WTC11 (cell line): ENCODE data around the gene ZSCAN10. TPM values are rescaled to one million over a fixed set of nuclear protein-coding genes. Genes with fewer than 3 reads are reported as not detected.

Experiments
- ATAC-seq: fragments of 200-7000 bp; cut with Tn5 transposase; 2 replicates; pipeline ENCODE4 v1.10.0; 2021; ENCODE audit warnings: mild to moderate bottlenecking, moderate library complexity
- CTCF ChIA-PET: fragments of 300-600 bp; sonication (Branson Sonifier 250); formaldehyde crosslinking; loops from one replicate; lab custom pipeline; 2021; ENCODE audit warnings: antibody characterized with exemption; lab: Charles Lee
- POLR2A ChIA-PET: fragments of 350-600 bp; sonication (Branson Sonifier 250); formaldehyde crosslinking; loops from one replicate; lab custom pipeline; 2021; ENCODE audit warnings: antibody characterized with exemption; lab: Charles Lee
- DNase-seq: peaks from one replicate; pipeline ENCODE4 v3.0.0; 2021; ENCODE audit warnings: low spot score
- H3K27ac Mint-ChIP-seq: 2 replicates; pipeline ENCODE4 v1.8.0; 2021; ENCODE audit warnings: mixed read lengths
- H3K27me3 Mint-ChIP-seq: 2 replicates; pipeline ENCODE4 v1.8.0; 2021; ENCODE audit warnings: low read depth, mild to moderate bottlenecking, moderate library complexity, mixed read lengths
- H3K36me3 Mint-ChIP-seq: 2 replicates; pipeline ENCODE4 v1.8.0; 2021; ENCODE audit warnings: mixed read lengths
- H3K4me1 Mint-ChIP-seq: 2 replicates; pipeline ENCODE4 v1.8.0; 2022; ENCODE audit warnings: mixed read lengths
- H3K4me3 Mint-ChIP-seq: 2 replicates; pipeline ENCODE4 v1.8.0; 2021; ENCODE audit warnings: mild to moderate bottlenecking, moderate library complexity, mixed read lengths
- H3K9me3 Mint-ChIP-seq: 2 replicates; pipeline ENCODE4 v1.8.0; 2021; ENCODE audit warnings: mixed read lengths
- CBFB ChIP-seq: sonication (generic); formaldehyde crosslinking; IDR thresholded peaks from 2 replicates; pipeline ENCODE4 v1.8.1; 2022; ENCODE audit warnings: mild to moderate bottlenecking, low read depth, missing genetic modification reagents
- HMGA2 ChIP-seq: fragments of 250-450 bp; sonication (Bioruptor Pico); IDR thresholded peaks from 2 replicates; pipeline ENCODE4 v1.4.0; 2021; ENCODE audit warnings: mild to moderate bottlenecking, moderate library complexity
- IRF2 ChIP-seq: sonication (generic); formaldehyde crosslinking; IDR thresholded peaks from 2 replicates; pipeline ENCODE4 v1.8.0; 2022; ENCODE audit warnings: low read depth, missing genetic modification reagents, borderline replicate concordance
- KAT7 ChIP-seq: sonication (generic); formaldehyde crosslinking; IDR thresholded peaks from 2 replicates; pipeline ENCODE4 v1.8.1; 2023; ENCODE audit warnings: missing genetic modification reagents, mild to moderate bottlenecking, borderline replicate concordance
- NFYB ChIP-seq: sonication (generic); formaldehyde crosslinking; conservative IDR thresholded peaks from 2 replicates; pipeline ENCODE4 v1.8.0; 2022; ENCODE audit warnings: low read depth, missing genetic modification reagents
- RORB ChIP-seq: fragments of 250-450 bp; sonication (Bioruptor Pico); IDR thresholded peaks from 2 replicates; pipeline ENCODE4 v1.9.0; 2021; ENCODE audit warnings: mild to moderate bottlenecking
- SMAD3 ChIP-seq: sonication (generic); formaldehyde crosslinking; IDR thresholded peaks from 2 replicates; pipeline ENCODE4 v1.8.0; 2022; ENCODE audit warnings: missing genetic modification reagents, mild to moderate bottlenecking, borderline replicate concordance
- SP1 ChIP-seq: sonication (generic); formaldehyde crosslinking; conservative IDR thresholded peaks from 2 replicates; pipeline ENCODE4 v1.8.1; 2022; ENCODE audit warnings: missing genetic modification reagents
- TEAD4 ChIP-seq: sonication (generic); formaldehyde crosslinking; IDR thresholded peaks from 2 replicates; pipeline ENCODE4 v1.8.0; 2022; ENCODE audit warnings: mild to moderate bottlenecking, missing genetic modification reagents
- ZNF219 ChIP-seq: sonication (generic); formaldehyde crosslinking; IDR thresholded peaks from 2 replicates; pipeline ENCODE4 v1.8.0; 2023; ENCODE audit warnings: missing genetic modification reagents, mild to moderate bottlenecking, borderline replicate concordance
- ZNF232 ChIP-seq: sonication (generic); formaldehyde crosslinking; IDR thresholded peaks from 2 replicates; pipeline ENCODE4 v1.8.0; 2022; ENCODE audit warnings: mild to moderate bottlenecking, missing genetic modification reagents
- ZNF263 ChIP-seq: sonication (generic); formaldehyde crosslinking; IDR thresholded peaks from 2 replicates; pipeline ENCODE4 v1.8.1; 2022; ENCODE audit warnings: low read depth, mild to moderate bottlenecking, moderate library complexity, missing genetic modification reagents
- total RNA-seq: library from RNA; stranded (reverse); gene quantifications from 3 replicates; pipeline ENCODE4 v1.2.3, GENCODE V29; 2021
- TF ChIP-seq, protein P1 (sequence below): sonication (generic); formaldehyde crosslinking; IDR thresholded peaks from 2 replicates; pipeline ENCODE4 v1.8.1; 2022; ENCODE audit warnings: mild to moderate bottlenecking, moderate library complexity, missing genetic modification reagents
- TF ChIP-seq, protein P2 (sequence below): fragments of 250-450 bp; sonication (Bioruptor Pico); IDR thresholded peaks from 2 replicates; pipeline ENCODE4 v2.1.2; 2022; ENCODE audit warnings: mild to moderate bottlenecking, moderate library complexity
- TF ChIP-seq, protein P3 (sequence below): sonication (generic); formaldehyde crosslinking; IDR thresholded peaks from 2 replicates; pipeline ENCODE4 v1.8.0; 2022; ENCODE audit warnings: mild to moderate bottlenecking, missing genetic modification reagents
- TF ChIP-seq, protein P4 (sequence below): sonication (generic); formaldehyde crosslinking; IDR thresholded peaks from 2 replicates; pipeline ENCODE4 v1.8.1; 2023; ENCODE audit warnings: mild to moderate bottlenecking, missing genetic modification reagents, moderate library complexity
- TF ChIP-seq, protein P5 (sequence below): sonication (generic); formaldehyde crosslinking; IDR thresholded peaks from 2 replicates; pipeline ENCODE4 v1.8.1; 2023; ENCODE audit warnings: mild to moderate bottlenecking, missing genetic modification reagents
- TF ChIP-seq, protein P6 (sequence below): fragments of 200-600 bp; IDR thresholded peaks from 2 replicates; pipeline ENCODE4 v1.8.0; 2022; ENCODE audit warnings: antibody characterized with exemption
- TF ChIP-seq, protein P7 (sequence below): sonication (generic); formaldehyde crosslinking; IDR thresholded peaks from 2 replicates; pipeline ENCODE4 v1.8.0; 2022; ENCODE audit warnings: missing genetic modification reagents

Gene ZSCAN10
- total RNA-seq, 1 experiment from 2014 or later: 263 TPM

DNA sequence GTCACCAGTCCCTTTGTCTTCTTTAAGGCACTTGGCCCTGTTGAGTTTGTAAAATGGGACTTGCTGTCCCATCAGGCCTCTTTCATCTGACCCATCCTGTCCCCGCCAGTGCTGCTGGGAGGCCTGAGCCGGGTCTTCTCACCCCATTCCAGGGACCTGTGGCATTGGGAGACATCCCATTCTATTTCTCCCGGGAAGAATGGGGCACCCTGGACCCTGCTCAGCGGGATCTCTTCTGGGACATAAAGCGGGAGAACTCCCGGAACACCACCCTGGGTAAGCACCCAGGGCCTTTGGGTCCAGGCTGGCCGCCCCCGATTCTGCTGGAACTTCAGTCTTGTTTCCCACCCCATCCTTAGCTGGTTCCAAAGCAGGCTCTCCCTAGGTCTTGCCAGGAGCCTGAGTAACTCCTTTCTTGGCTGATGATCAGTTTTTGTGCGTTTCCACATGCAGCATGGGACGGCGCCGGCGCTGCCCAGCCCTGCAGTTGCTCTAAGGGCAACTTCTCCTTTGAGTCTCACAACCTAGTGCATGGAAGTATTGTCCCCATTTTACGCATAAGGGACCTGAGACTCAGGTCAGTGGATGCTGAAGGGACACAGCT, 39.8 kb upstream of the ZSCAN10 start (continued):
- TF ChIP-seq, protein P1, sequence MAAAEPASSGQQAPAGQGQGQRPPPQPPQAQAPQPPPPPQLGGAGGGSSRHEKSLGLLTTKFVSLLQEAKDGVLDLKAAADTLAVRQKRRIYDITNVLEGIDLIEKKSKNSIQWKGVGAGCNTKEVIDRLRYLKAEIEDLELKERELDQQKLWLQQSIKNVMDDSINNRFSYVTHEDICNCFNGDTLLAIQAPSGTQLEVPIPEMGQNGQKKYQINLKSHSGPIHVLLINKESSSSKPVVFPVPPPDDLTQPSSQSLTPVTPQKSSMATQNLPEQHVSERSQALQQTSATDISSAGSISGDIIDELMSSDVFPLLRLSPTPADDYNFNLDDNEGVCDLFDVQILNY (CRISPR knock-in tag): no peak
- TF ChIP-seq NFYB (CRISPR knock-in tag) (no peak), KAT7 (CRISPR knock-in tag) (no peak)

DNA sequence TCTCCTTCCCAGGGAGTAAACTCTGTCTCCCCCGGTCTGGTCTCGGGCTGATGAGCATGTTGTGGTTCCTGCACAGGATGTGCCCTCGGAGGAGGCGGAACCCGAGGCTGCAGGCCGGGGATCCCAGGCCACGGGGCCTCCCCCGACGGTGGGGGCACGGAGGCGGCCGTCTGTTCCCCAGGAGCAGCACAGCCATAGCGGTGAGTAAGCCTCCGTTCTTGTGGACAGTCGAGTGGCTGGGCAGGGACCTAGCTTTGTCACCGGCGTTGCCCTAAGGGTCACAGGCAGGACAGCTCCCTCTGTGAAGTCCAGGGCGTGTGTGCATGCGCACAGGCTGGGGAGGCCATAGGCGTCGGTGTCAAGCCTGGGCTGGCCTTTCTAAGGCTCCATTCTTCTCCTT, 39.2 kb upstream of the ZSCAN10 start:
- Mint-ChIP-seq H3K9me3 (no peaks in the 10 kb centered on the region), H3K27ac (no peak overlapping the region), H3K36me3 (peaks cover 7% of the 10 kb centered on the region; the same call in 1 of the 2 replicates), H3K4me1 (peaks cover 11% of the 10 kb centered on the region), H3K4me3 (no peak overlapping the region), H3K27me3 (no peaks in the 10 kb centered on the region)
- DNase-seq (no peak), ATAC-seq (no peak)
- ChIA-PET CTCF (interaction anchor here (1.0 to 1.2 kb wide), 2 partner anchors 9 to 12 kb away, joined by 3 to 4 read pairs; no protein-coding TSS in a partner anchor), POLR2A (no interaction called here)
- TF ChIP-seq, protein P2, sequence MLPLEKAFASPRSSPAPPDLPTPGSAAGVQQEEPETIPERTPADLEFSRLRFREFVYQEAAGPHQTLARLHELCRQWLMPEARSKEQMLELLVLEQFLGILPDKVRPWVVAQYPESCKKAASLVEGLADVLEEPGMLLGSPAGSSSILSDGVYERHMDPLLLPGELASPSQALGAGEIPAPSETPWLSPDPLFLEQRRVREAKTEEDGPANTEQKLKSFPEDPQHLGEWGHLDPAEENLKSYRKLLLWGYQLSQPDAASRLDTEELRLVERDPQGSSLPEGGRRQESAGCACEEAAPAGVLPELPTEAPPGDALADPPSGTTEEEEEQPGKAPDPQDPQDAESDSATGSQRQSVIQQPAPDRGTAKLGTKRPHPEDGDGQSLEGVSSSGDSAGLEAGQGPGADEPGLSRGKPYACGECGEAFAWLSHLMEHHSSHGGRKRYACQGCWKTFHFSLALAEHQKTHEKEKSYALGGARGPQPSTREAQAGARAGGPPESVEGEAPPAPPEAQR (CRISPR knock-in tag): no peak
- TF ChIP-seq HMGA2 (no peak), SP1 (no peak), SMAD3 (CRISPR knock-in tag) (no peak)

DNA sequence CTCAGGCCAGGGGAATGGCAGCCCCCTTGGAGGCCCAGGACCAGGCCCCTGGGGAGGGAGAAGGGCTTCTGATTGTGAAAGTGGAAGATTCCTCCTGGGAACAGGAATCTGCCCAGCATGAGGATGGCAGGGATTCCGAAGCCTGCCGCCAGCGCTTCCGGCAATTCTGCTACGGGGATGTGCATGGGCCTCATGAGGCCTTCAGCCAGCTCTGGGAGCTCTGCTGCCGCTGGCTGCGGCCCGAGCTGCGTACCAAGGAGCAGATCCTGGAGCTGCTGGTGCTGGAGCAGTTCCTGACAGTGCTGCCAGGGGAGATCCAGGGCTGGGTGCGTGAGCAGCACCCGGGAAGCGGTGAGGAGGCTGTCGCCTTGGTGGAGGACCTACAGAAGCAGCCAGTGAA, 38.2 kb upstream of the ZSCAN10 start:
- Mint-ChIP-seq H3K4me1 (peaks cover 16% of the 10 kb centered on the region), H3K36me3 (peaks cover 4% of the 10 kb centered on the region; the same call in 1 of the 2 replicates), H3K27ac (no peak overlapping the region), H3K27me3 (no peaks in the 10 kb centered on the region), H3K4me3 (no peak overlapping the region), H3K9me3 (no peaks in the 10 kb centered on the region)
- no peak for TF ChIP-seq IRF2 (CRISPR knock-in tag)
- TF ChIP-seq, protein P3, sequence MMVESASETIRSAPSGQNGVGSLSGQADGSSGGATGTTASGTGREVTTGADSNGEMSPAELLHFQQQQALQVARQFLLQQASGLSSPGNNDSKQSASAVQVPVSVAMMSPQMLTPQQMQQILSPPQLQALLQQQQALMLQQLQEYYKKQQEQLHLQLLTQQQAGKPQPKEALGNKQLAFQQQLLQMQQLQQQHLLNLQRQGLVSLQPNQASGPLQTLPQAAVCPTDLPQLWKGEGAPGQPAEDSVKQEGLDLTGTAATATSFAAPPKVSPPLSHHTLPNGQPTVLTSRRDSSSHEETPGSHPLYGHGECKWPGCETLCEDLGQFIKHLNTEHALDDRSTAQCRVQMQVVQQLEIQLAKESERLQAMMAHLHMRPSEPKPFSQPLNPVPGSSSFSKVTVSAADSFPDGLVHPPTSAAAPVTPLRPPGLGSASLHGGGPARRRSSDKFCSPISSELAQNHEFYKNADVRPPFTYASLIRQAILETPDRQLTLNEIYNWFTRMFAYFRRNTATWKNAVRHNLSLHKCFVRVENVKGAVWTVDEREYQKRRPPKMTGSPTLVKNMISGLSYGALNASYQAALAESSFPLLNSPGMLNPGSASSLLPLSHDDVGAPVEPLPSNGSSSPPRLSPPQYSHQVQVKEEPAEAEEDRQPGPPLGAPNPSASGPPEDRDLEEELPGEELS (CRISPR knock-in tag): no peak
- TF ChIP-seq ZNF219 (CRISPR knock-in tag): no peak
- TF ChIP-seq ZNF263 (CRISPR knock-in tag): no peak
- TF ChIP-seq, protein P4, sequence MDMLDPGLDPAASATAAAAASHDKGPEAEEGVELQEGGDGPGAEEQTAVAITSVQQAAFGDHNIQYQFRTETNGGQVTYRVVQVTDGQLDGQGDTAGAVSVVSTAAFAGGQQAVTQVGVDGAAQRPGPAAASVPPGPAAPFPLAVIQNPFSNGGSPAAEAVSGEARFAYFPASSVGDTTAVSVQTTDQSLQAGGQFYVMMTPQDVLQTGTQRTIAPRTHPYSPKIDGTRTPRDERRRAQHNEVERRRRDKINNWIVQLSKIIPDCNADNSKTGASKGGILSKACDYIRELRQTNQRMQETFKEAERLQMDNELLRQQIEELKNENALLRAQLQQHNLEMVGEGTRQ (CRISPR knock-in tag): no peak
- TF ChIP-seq, protein P5, sequence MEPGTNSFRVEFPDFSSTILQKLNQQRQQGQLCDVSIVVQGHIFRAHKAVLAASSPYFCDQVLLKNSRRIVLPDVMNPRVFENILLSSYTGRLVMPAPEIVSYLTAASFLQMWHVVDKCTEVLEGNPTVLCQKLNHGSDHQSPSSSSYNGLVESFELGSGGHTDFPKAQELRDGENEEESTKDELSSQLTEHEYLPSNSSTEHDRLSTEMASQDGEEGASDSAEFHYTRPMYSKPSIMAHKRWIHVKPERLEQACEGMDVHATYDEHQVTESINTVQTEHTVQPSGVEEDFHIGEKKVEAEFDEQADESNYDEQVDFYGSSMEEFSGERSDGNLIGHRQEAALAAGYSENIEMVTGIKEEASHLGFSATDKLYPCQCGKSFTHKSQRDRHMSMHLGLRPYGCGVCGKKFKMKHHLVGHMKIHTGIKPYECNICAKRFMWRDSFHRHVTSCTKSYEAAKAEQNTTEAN: no peak
- no peak for TF ChIP-seq RORB (CRISPR knock-in tag)
- TF ChIP-seq CBFB (CRISPR knock-in tag): no peak
- TF ChIP-seq ZNF232: no peak
- TF ChIP-seq TEAD4 (CRISPR knock-in tag): no peak
- TF ChIP-seq, protein P6, sequence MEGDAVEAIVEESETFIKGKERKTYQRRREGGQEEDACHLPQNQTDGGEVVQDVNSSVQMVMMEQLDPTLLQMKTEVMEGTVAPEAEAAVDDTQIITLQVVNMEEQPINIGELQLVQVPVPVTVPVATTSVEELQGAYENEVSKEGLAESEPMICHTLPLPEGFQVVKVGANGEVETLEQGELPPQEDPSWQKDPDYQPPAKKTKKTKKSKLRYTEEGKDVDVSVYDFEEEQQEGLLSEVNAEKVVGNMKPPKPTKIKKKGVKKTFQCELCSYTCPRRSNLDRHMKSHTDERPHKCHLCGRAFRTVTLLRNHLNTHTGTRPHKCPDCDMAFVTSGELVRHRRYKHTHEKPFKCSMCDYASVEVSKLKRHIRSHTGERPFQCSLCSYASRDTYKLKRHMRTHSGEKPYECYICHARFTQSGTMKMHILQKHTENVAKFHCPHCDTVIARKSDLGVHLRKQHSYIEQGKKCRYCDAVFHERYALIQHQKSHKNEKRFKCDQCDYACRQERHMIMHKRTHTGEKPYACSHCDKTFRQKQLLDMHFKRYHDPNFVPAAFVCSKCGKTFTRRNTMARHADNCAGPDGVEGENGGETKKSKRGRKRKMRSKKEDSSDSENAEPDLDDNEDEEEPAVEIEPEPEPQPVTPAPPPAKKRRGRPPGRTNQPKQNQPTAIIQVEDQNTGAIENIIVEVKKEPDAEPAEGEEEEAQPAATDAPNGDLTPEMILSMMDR: no peak
- TF ChIP-seq, protein P1 (CRISPR knock-in tag): no peak
- TF ChIP-seq, protein P7, sequence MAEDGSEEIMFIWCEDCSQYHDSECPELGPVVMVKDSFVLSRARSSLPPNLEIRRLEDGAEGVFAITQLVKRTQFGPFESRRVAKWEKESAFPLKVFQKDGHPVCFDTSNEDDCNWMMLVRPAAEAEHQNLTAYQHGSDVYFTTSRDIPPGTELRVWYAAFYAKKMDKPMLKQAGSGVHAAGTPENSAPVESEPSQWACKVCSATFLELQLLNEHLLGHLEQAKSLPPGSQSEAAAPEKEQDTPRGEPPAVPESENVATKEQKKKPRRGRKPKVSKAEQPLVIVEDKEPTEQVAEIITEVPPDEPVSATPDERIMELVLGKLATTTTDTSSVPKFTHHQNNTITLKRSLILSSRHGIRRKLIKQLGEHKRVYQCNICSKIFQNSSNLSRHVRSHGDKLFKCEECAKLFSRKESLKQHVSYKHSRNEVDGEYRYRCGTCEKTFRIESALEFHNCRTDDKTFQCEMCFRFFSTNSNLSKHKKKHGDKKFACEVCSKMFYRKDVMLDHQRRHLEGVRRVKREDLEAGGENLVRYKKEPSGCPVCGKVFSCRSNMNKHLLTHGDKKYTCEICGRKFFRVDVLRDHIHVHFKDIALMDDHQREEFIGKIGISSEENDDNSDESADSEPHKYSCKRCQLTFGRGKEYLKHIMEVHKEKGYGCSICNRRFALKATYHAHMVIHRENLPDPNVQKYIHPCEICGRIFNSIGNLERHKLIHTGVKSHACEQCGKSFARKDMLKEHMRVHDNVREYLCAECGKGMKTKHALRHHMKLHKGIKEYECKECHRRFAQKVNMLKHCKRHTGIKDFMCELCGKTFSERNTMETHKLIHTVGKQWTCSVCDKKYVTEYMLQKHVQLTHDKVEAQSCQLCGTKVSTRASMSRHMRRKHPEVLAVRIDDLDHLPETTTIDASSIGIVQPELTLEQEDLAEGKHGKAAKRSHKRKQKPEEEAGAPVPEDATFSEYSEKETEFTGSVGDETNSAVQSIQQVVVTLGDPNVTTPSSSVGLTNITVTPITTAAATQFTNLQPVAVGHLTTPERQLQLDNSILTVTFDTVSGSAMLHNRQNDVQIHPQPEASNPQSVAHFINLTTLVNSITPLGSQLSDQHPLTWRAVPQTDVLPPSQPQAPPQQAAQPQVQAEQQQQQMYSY (CRISPR knock-in tag): no peak
- no peak for TF ChIP-seq NFYB (CRISPR knock-in tag)
- ChIA-PET POLR2A (interaction anchor here (1.1 kb wide), 1 partner anchor 12 kb away, joined by 3 read pairs; no protein-coding TSS in a partner anchor), CTCF (interaction anchor here (1.0 to 1.5 kb wide), 4 partner anchors 8 to 106 kb away, joined by 3 to 4 read pairs (median 3); no protein-coding TSS in a partner anchor)
- DNase-seq: no peak
- ATAC-seq: no peak
